Fibroblast of lung (primary cell): ENCODE data around the gene CETN1. TPM values are rescaled to one million over a fixed set of nuclear protein-coding genes. Genes with fewer than 3 reads are reported as not detected.

Experiments
- DNase-seq, 2 donors: peaks; one replicate each; pipeline versions ENCODE4 v3.0.0 to v3.0.0-alpha.2; 2010; ENCODE audit warnings: low read depth in 2 of 2
- H2AFZ ChIP-seq: 2 replicates; pipeline ENCODE4 v1.5.1; 2012; ENCODE audit warnings: low read length, control low read depth, inconsistent platforms
- H3K27ac ChIP-seq: 2 replicates; pipeline ENCODE4 v1.5.1; 2011; ENCODE audit warnings: low read length, control low read depth; ENCODE audit not compliant: insufficient read depth
- H3K27me3 ChIP-seq: 2 replicates; pipeline ENCODE4 v1.5.1; 2011; ENCODE audit warnings: mild to moderate bottlenecking, low read length; ENCODE audit not compliant: control insufficient read depth, insufficient read depth
- H3K36me3 ChIP-seq: 2 replicates; pipeline ENCODE4 v1.5.1; 2011; ENCODE audit warnings: low read length; ENCODE audit not compliant: control insufficient read depth, insufficient read depth
- H3K4me1 ChIP-seq: 2 replicates; pipeline ENCODE4 v1.5.1; 2011; ENCODE audit warnings: low read length; ENCODE audit not compliant: control insufficient read depth, insufficient read depth; ENCODE audit errors: extremely low read depth
- H3K4me2 ChIP-seq: 2 replicates; pipeline ENCODE4 v1.5.1; 2011; ENCODE audit warnings: low read length, control low read depth; ENCODE audit not compliant: insufficient read depth; ENCODE audit errors: extremely low read depth
- H3K4me3 ChIP-seq, 4 experiments: fragments of 200-600 bp in 1 of 4; sonication (generic) in 1 of 4; replicated peaks in 1 of 4; 2 replicates each; pipeline ENCODE4 v1.5.1; 2011 to 2016; ENCODE audit warnings: low read length in 4 of 4, low read depth in 3 of 4, mild to moderate bottlenecking in 3 of 4, control low read depth in 2 of 4, inconsistent platforms in 1 of 4, mixed read lengths in 1 of 4; ENCODE audit not compliant: insufficient read depth in 1 of 4; ENCODE audit errors: control extremely low read depth in 1 of 4
- H3K79me2 ChIP-seq: 2 replicates; pipeline ENCODE4 v1.5.1; 2012; ENCODE audit warnings: mild to moderate bottlenecking, low read length, inconsistent platforms; ENCODE audit not compliant: control insufficient read depth, insufficient read depth
- H3K9ac ChIP-seq: 2 replicates; pipeline ENCODE4 v1.5.1; 2011; ENCODE audit warnings: mild to moderate bottlenecking, low read length, control low read depth; ENCODE audit not compliant: insufficient read depth
- H3K9me3 ChIP-seq: 2 replicates; pipeline ENCODE4 v1.5.1; 2012; ENCODE audit warnings: low read depth, low read length; ENCODE audit not compliant: control insufficient read depth, insufficient read depth
- H4K20me1 ChIP-seq: 2 replicates; pipeline ENCODE4 v1.5.1; 2011; ENCODE audit warnings: low read length; ENCODE audit not compliant: control insufficient read depth, insufficient read depth; ENCODE audit errors: extremely low read depth
- EZH2 ChIP-seq: IDR thresholded peaks from 2 replicates; pipeline ENCODE4 v1.5.1; 2012; ENCODE audit warnings: low read length, control low read depth, mild to moderate bottlenecking; ENCODE audit errors: missing control alignments
- polyA plus RNA-seq, 2 donors: library from polyadenylated mRNA; depleted of rRNA in 1 of 2; stranded (reverse) in 1 of 2; unstranded in 1 of 2; fragments of >200 nt; gene quantifications; 2 replicates each; pipeline ENCODE4 v1.2.1, GENCODE V29; 2011 to 2012; ENCODE audit warnings: missing spikeins in 1 of 2
- total RNA-seq: library from RNA; depleted of rRNA; stranded (reverse); fragments of >200 nt; gene quantifications from 2 replicates; pipeline ENCODE4 v1.2.1, GENCODE V29; 2014
- TF ChIP-seq, protein P1 (sequence below), 2 donors: IDR thresholded peaks in 1 of 2; conservative IDR thresholded peaks in 1 of 2; 1 replicate in 1 of 2; 2 replicates in 1 of 2; pipeline ENCODE4 v1.5.1; 2011 to 2012; ENCODE audit warnings: low read length in 2 of 2, control low read depth in 1 of 2, inconsistent platforms in 1 of 2, low read depth in 1 of 2, mild to moderate bottlenecking in 1 of 2

The CETN1 gene
- total and polyA plus RNA-seq, 2 donors (not counting 1 experiment from before 2014, with no cell fraction given): not detected

DNA sequence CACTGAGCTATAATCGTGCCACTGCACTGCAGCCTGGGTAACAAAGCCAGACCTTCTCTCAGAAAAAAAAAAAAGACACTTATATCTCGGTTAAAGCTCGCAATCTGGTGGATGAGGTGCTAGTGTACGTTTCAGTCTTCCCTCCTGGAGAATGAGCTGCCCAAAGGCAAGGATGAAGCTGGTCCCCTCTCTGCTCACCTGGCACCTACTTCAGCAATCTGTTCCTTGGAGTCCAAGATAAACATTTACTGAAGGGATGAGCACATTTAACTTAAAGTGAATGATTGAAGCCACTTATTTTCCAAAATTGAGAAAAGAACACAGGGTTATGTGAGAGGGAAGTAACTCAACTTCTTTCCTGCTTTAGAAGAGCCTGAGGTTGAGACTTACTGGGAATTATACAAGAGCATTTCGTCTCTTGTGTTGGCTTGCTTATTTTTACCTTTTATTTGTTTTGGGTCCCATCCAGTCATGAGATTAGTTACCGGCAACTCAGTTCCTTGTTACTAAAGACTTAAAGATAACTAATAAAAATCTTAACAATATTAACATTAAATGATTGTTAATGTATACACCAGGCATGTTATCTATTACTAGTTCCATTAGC lies 46.1 kb upstream of the CETN1 start:
- no peak for DNase-seq
- H3K4me2 ChIP-seq: no peak overlapping the region
- H3K27me3 ChIP-seq: no peaks in the 10 kb centered on the region
- H3K27ac ChIP-seq: no peak overlapping the region
- H3K4me1 ChIP-seq: no peaks in the 10 kb centered on the region
- no peak overlapping the region for H2AFZ ChIP-seq
- TF ChIP-seq, protein P1, sequence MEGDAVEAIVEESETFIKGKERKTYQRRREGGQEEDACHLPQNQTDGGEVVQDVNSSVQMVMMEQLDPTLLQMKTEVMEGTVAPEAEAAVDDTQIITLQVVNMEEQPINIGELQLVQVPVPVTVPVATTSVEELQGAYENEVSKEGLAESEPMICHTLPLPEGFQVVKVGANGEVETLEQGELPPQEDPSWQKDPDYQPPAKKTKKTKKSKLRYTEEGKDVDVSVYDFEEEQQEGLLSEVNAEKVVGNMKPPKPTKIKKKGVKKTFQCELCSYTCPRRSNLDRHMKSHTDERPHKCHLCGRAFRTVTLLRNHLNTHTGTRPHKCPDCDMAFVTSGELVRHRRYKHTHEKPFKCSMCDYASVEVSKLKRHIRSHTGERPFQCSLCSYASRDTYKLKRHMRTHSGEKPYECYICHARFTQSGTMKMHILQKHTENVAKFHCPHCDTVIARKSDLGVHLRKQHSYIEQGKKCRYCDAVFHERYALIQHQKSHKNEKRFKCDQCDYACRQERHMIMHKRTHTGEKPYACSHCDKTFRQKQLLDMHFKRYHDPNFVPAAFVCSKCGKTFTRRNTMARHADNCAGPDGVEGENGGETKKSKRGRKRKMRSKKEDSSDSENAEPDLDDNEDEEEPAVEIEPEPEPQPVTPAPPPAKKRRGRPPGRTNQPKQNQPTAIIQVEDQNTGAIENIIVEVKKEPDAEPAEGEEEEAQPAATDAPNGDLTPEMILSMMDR (conservative IDR thresholded peaks at IDR 0.05 in 1 of 2, IDR thresholded peaks at IDR 0.05 in 1 of 2; ENCODE audit: low read depth in 1 of 2, low read length in 2 of 2): no peak
- TF ChIP-seq EZH2: no peak
- no peak overlapping the region for H3K4me3 ChIP-seq
- no peaks in the 10 kb centered on the region for H3K9me3 ChIP-seq
- no peaks in the 10 kb centered on the region for H4K20me1 ChIP-seq
- no peak overlapping the region for H3K9ac ChIP-seq
- no peaks in the 10 kb centered on the region for H3K79me2 ChIP-seq
- H3K36me3 ChIP-seq: no peaks in the 10 kb centered on the region

DNA sequence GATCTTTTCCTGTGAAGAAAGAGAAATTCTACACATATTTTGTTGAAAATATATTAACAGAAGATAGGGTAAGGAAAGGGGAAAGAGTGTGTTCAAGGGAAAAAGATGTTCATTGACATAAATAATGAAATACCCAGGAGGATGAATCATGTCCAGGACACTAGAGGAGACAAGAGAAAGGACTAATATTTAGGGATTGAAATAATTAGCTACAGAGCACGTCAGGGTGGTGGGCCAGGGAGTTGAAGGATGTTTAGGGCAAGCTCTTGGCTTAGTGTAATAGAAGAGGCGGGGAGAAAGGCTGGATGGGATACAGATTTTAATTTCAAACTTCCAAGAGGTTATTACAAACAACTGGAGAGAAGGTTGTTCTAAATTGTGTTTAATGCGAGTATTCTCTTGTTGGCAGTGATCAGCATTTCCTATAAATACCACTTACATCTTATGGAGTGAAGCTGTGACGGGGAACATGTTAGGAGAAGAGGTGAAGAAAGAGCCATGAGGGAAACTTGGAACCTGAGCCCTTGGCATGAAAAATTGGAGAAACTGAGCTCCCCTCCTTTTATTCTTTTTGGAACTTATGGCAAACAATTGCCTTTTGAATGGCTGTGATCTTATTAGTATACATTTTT lies 36.6 kb upstream of the CETN1 start:
- TF ChIP-seq EZH2: no peak
- TF ChIP-seq, protein P1 (conservative IDR thresholded peaks at IDR 0.05 in 1 of 2, IDR thresholded peaks at IDR 0.05 in 1 of 2; ENCODE audit: low read depth in 1 of 2, low read length in 2 of 2): no peak
- Histone ChIP-seq H3K4me2 (no peak overlapping the region), H3K4me3 (no peak overlapping the region), H2AFZ (no peak overlapping the region), H3K9ac (no peak overlapping the region), H3K79me2 (no peaks in the 10 kb centered on the region), H3K36me3 (no peaks in the 10 kb centered on the region), H4K20me1 (no peaks in the 10 kb centered on the region), H3K4me1 (no peaks in the 10 kb centered on the region), H3K27me3 (peaks cover 6% of the 10 kb centered on the region), H3K27ac (no peak overlapping the region), H3K9me3 (no peaks in the 10 kb centered on the region)
- DNase-seq: no peak

DNA sequence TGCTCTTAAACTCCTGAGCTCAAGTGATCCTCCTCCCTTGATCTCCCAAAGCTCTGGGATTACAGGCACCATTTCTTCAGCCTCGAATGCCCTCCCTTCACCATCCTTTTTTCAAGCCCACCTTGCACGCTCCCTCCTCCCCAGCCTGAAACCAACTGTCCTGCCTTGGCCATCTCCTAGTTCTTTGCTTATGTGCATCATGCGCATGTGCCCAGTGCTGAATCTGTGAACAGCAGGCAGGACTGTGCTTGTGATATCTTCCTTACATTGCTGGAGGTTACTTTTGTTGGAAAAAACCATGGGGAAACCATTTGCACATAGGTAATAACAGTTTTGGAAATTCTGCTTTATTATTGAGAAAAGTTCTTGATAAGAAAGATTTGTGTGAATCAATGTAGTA lies 30.2 kb upstream of the CETN1 start:
- H3K9me3 ChIP-seq: no peaks in the 10 kb centered on the region
- no peak overlapping the region for H3K9ac ChIP-seq
- no peaks in the 10 kb centered on the region for H3K79me2 ChIP-seq
- no peak overlapping the region for H3K4me2 ChIP-seq
- H3K27ac ChIP-seq: no peak overlapping the region
- DNase-seq: no peak
- no peaks in the 10 kb centered on the region for H3K4me1 ChIP-seq
- H2AFZ ChIP-seq: no peak overlapping the region
- no peaks in the 10 kb centered on the region for H4K20me1 ChIP-seq
- H3K27me3 ChIP-seq: peaks cover 9% of the 10 kb centered on the region
- no peaks in the 10 kb centered on the region for H3K36me3 ChIP-seq
- H3K4me3 ChIP-seq: no peak overlapping the region
- TF ChIP-seq EZH2: no peak
- TF ChIP-seq, protein P1 (conservative IDR thresholded peaks at IDR 0.05 in 1 of 2, IDR thresholded peaks at IDR 0.05 in 1 of 2; ENCODE audit: low read depth in 1 of 2, low read length in 2 of 2): no peak
